Ascending aorta (tissue), 2 donors: Measurements from ENCODE around the gene RPL18. TPM values are rescaled to one million over a fixed set of nuclear protein-coding genes. Genes with fewer than 3 reads are reported as not detected.
A peak's percentile ranks its signal among the peaks of the same experiment; 100 is the strongest.
"Not testable (repeated sequence)": the region's sequence is repeated elsewhere in the genome, so short reads cannot be mapped to it uniquely, and the experiment has no call there.

Experiments
- DNase-seq, 2 donors: peaks; one replicate each; pipeline ENCODE4 v3.0.0-alpha.2; 2019; ENCODE audit warnings: low spot score in 2 of 2
- H3K27ac ChIP-seq, 2 donors: fragments of 200-600 bp; sonication (generic); one replicate each; pipeline ENCODE4 v1.5.1; 2016 to 2017; ENCODE audit warnings: mild to moderate bottlenecking in 1 of 2
- H3K27me3 ChIP-seq: fragments of 200-600 bp; sonication (generic); one replicate; pipeline ENCODE4 v1.5.1; 2017
- H3K36me3 ChIP-seq, 2 donors: fragments of 200-600 bp; sonication (generic); one replicate each; pipeline ENCODE4 v1.5.1; 2016
- H3K4me1 ChIP-seq, 2 donors: fragments of 200-600 bp; sonication (generic); one replicate each; pipeline ENCODE4 v1.5.1; 2016 to 2017; ENCODE audit warnings: mild to moderate bottlenecking in 1 of 2
- H3K4me3 ChIP-seq, 2 donors: fragments of 200-600 bp; sonication (generic); one replicate each; pipeline ENCODE4 v1.5.1; 2016 to 2017; ENCODE audit warnings: mild to moderate bottlenecking in 1 of 2
- H3K9me3 ChIP-seq, 2 donors: fragments of 200-600 bp; sonication (generic); one replicate each; pipeline ENCODE4 v1.5.1; 2016
- CTCF ChIP-seq, 3 experiments: fragments of 200-600 bp in 2 of 3; fragments of 450-650 bp in 1 of 3; sonication (generic) in 2 of 3; IDR thresholded peaks; one replicate each; pipeline ENCODE4 v1.5.1; 2016 to 2019; ENCODE audit warnings: antibody characterized with exemption in 3 of 3, mild to moderate bottlenecking in 1 of 3, moderate library complexity in 1 of 3
- intact Hi-C: fragments of 100-400 bp; cut with DNase I; formaldehyde crosslinking; loops from one replicate; pipeline ENCODE4 v1.15.1; 2023
- total RNA-seq: library from RNA; depleted of rRNA; stranded (reverse); fragments of >200 nt; gene quantifications from one replicate; pipeline ENCODE4 v1.1.0, GENCODE V29; 2016

Gene RPL18
- total RNA-seq, 1 donor from 2014 or later = 2,223 TPM

- intact Hi-C loops = no loop called here
- TF ChIP-seq CTCF (IDR thresholded peaks at IDR 0.05) = no peak
These were observed 28.0 kb downstream of the RPL18 start for GRCh38 chr19:48591021-48591420.

GRCh38 chr19:48588670-48589401, 30.1 kb downstream of the RPL18 start:
- intact Hi-C loops = loop anchor here (2.0 kb wide), 1 partner anchor 30 kb away; the partner anchor contains the start of genes RPL18 and SPHK2
- peaks cover 0 to 7% of the 10 kb centered on the region in 2 donors for H3K4me1 ChIP-seq
- H3K36me3 ChIP-seq = no peaks in the 10 kb centered on the region
- peak overlapping the region; percentile 43 to 51 for H3K4me3 ChIP-seq
- peak; percentile 40 to 92 for DNase-seq
- H3K27me3 ChIP-seq = no peaks in the 10 kb centered on the region
- no peak overlapping the region for H3K27ac ChIP-seq
- TF ChIP-seq CTCF (IDR thresholded peaks at IDR 0.05) = peak; percentile 89 to 95 (median 94)
- no peaks in the 10 kb centered on the region for H3K9me3 ChIP-seq

More at GRCh38 chr19:48591021-48591420, 28.0 kb downstream of the RPL18 start:
- DNase-seq = no peak
- H3K9me3 ChIP-seq = no peaks in the 10 kb centered on the region
- H3K4me1 ChIP-seq = peaks cover 0 to 4% of the 10 kb centered on the region in 2 donors
- H3K27ac ChIP-seq = no peak overlapping the region
- no peaks in the 10 kb centered on the region for H3K27me3 ChIP-seq
- no peaks in the 10 kb centered on the region for H3K36me3 ChIP-seq
- H3K4me3 ChIP-seq = no peak overlapping the region

- H3K4me1 ChIP-seq = peaks cover 0 to 8% of the 10 kb centered on the region in 2 donors
- no peak for TF ChIP-seq CTCF (IDR thresholded peaks at IDR 0.05)
- no peak overlapping the region for H3K27ac ChIP-seq
- intact Hi-C loops = no loop called here
- DNase-seq = no peak
- no peaks in the 10 kb centered on the region for H3K27me3 ChIP-seq
- no peak overlapping the region for H3K4me3 ChIP-seq
- H3K9me3 ChIP-seq = no peaks in the 10 kb centered on the region
- no peaks in the 10 kb centered on the region for H3K36me3 ChIP-seq
These were observed 31.6 kb downstream of the RPL18 start for GRCh38 chr19:48587387-48587786.

- no peak for DNase-seq
- Histone ChIP-seq H3K9me3 (no peaks in the 10 kb centered on the region), H3K27ac (no peak overlapping the region), H3K27me3 (no peaks in the 10 kb centered on the region), H3K36me3 (no peaks in the 10 kb centered on the region), H3K4me1 (peaks cover 0 to 3% of the 10 kb centered on the region in 2 donors), H3K4me3 (no peak overlapping the region)
- intact Hi-C loops = loop anchor here (5.0 kb wide), 2 partner anchors 75 to 135 kb away; partner anchors contain the start of gene GRWD1
- no peak for TF ChIP-seq CTCF (IDR thresholded peaks at IDR 0.05)
These were observed 36.8 kb downstream of the RPL18 start for GRCh38 chr19:48582168-48582567.

- Histone ChIP-seq H3K4me1 (peaks cover 0 to 1% of the 10 kb centered on the region in 2 donors), H3K27ac (no peak overlapping the region), H3K4me3 (no peak overlapping the region), H3K27me3 (no peaks in the 10 kb centered on the region), H3K9me3 (no peaks in the 10 kb centered on the region), H3K36me3 (no peaks in the 10 kb centered on the region)
- intact Hi-C loops = no loop called here
- DNase-seq = no peak
- no peak for TF ChIP-seq CTCF (IDR thresholded peaks at IDR 0.05)
These were observed 40.1 kb downstream of the RPL18 start for GRCh38 chr19:48578891-48579290.

GRCh38 chr19:48577908-48578307, 41.1 kb downstream of the RPL18 start:
- H3K4me3 ChIP-seq, intact Hi-C loops, H3K4me1 ChIP-seq, DNase-seq, H3K9me3 ChIP-seq, H3K27ac ChIP-seq, H3K27me3 ChIP-seq, H3K36me3 ChIP-seq: not testable (repeated sequence)
